AG04449 (cell line): Measurements from ENCODE around the gene SEMA3A.
A peak's percentile ranks its signal among the peaks of the same experiment; 100 is the strongest.
"Not testable (repeated sequence)": the region's sequence is repeated elsewhere in the genome, so short reads cannot be mapped to it uniquely, and the experiment has no call there.

ENCODE experiments used
- CTCF ChIA-PET: fragments of 350-600 bp; formaldehyde crosslinking; extraction: SDS; loops from one replicate; lab custom pipeline; 2021; ENCODE audit warnings: antibody characterized with exemption; lab: Yijun Ruan, JAX
- POLR2A ChIA-PET: fragments of 400-600, 350-600 bp; formaldehyde crosslinking; extraction: SDS; loops from one replicate; lab custom pipeline; 2020; ENCODE audit warnings: antibody characterized with exemption, inconsistent platforms; lab: Yijun Ruan, JAX
- DNase-seq: peaks from one replicate; pipeline ENCODE4 v3.0.0-alpha.2; 2010; ENCODE audit warnings: low read depth, low spot score
- H3K4me3 ChIP-seq: 2 replicates; pipeline ENCODE4 v1.5.1; 2011; ENCODE audit warnings: low read depth, mild to moderate bottlenecking, control low read depth, low read length
- CTCF ChIP-seq: IDR thresholded peaks from one replicate; pipeline ENCODE4 v1.5.1; 2011; ENCODE audit warnings: mild to moderate bottlenecking, moderate library complexity, low read length, control low read depth, inconsistent platforms; ENCODE audit not compliant: insufficient read depth; ENCODE audit errors: missing control alignments

The SEMA3A gene

GRCh38 chr7:84194484-84195271 lies at the start of gene SEMA3A:
Gene SEMA3A (minus strand): TSS chr7:84194789. CDS start chr7:84194586, 203 bp downstream.
- no peak for TF ChIP-seq CTCF
- no peak for DNase-seq
- peak within 1 kb of the TSS; percentile 62 for H3K4me3 ChIP-seq
- POLR2A ChIA-PET = interaction anchor here (0.6 to 0.7 kb wide), 2 partner anchors 11 to 1267 kb away, joined by 3 read pairs; no protein-coding TSS in a partner anchor
- CTCF ChIA-PET = interaction anchor here (0.8 to 2.4 kb wide), 6 partner anchors 9 to 828 kb away, joined by 3 to 11 read pairs (median 5); no protein-coding TSS in a partner anchor

DNA sequence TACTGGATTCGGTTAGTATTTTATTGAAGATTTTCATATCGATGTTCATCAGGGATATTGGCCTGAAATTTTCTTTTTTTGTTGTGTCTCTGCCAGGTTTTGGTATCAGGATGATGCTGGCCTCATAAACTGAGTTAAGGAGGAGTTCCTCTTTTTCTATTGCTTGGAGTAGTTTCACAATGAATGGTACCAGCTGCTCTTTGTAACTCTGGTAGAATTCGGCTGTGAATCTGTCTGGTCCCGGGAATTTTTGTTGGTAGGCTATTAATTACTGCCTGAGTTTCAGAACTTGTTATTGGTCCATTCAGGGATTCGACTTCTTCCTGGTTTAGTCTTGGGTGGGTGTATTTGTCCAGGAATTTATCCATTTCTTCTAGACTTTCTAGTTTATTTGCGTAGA lies 48.4 kb upstream of the SEMA3A start:
- POLR2A ChIA-PET, DNase-seq, CTCF ChIA-PET: not testable (repeated sequence)

DNA sequence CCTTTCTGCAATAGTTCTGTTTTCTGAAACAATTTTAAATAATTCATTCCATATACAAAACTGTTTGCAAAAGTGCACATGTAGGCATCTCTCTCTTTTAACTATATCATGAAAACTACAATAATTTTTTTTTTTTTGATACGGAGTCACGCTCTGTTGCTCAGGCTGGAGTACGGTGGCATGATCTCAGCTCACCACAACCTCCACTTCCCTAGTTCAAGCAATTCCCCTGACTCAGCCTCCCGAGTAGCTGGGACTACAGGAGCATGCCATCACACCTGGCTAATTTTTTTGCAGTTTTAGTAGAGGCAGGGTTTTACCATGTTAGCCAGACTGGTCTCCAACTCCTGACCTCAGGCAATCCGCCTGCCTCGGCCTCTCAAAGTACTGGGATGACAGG lies 44.0 kb upstream of the SEMA3A start:
- POLR2A ChIA-PET = no interaction called here
- no peak for TF ChIP-seq CTCF
- CTCF ChIA-PET = no interaction called here
- no peak overlapping the region for H3K4me3 ChIP-seq
- DNase-seq = no peak

More for the DNA sequence above, 48.4 kb upstream of the SEMA3A start:
- H3K4me3 ChIP-seq = not testable (repeated sequence)

GRCh38 chr7:84237533-84238173 lies 43.1 kb upstream of the SEMA3A start:
- peak; percentile 85 for DNase-seq
- no peak for TF ChIP-seq CTCF
- H3K4me3 ChIP-seq = no peak overlapping the region
- ChIA-PET POLR2A (no interaction called here), CTCF (no interaction called here)

DNA sequence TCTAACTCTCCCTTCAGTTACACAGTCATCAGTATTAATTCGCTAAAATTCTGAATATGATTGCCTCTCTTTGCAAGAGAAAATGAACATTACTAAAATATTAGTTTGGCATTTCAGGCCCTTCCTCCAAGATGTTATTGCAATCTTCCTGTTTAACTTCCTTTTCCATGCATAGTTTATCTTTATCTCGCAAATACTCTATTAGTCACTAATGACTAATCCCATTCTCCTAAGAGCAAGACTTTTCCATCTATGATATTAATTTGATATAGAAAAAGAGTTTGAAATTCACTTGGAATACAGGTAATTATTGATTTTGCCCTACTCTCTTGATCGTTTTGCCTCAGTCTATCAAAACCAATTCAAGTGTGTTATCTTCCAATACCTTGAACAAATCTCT lies 41.8 kb upstream of the SEMA3A start:
- ChIA-PET POLR2A (no interaction called here), CTCF (no interaction called here)
- DNase-seq = no peak
- no peak for TF ChIP-seq CTCF
- no peak overlapping the region for H3K4me3 ChIP-seq

- no peak overlapping the region for H3K4me3 ChIP-seq
- DNase-seq = peak; percentile 69
- ChIA-PET CTCF (interaction anchor here (1.0 kb wide), 1 partner anchor 10 kb away, joined by 3 read pairs; no protein-coding TSS in a partner anchor), POLR2A (no interaction called here)
- TF ChIP-seq CTCF = peak; percentile 3
These were observed 38.1 kb upstream of the SEMA3A start for GRCh38 chr7:84232646-84233045.
